ENCODE data around the gene CTXN1. TPM values are rescaled to one million over a fixed set of nuclear protein-coding genes. Genes with fewer than 3 reads are reported as not detected.

The CTXN1 gene
- total RNA-seq, 1 donor from 2014 or later: 14.2 TPM

GRCh38 chr19:7912144-7912696 lies 13.7 kb downstream of the CTXN1 start:
- Histone ChIP-seq H3K4me3 (no peak overlapping the region), H3K9me3 (no peaks in the 10 kb centered on the region), H3K27ac (no peak overlapping the region), H3K36me3 (peaks cover 0 to 41% of the 10 kb centered on the region in 2 donors), H3K27me3 (no peaks in the 10 kb centered on the region), H3K4me1 (peaks cover 30% of the 10 kb centered on the region)
- no peak for DNase-seq (ENCODE audit: extremely low spot score in 2 of 2)
- no peak for TF ChIP-seq CTCF (IDR thresholded peaks at IDR 0.05)
- TF ChIP-seq POLR2AphosphoS5 (IDR thresholded peaks at IDR 0.05; ENCODE audit: insufficient read depth in 1 of 2, low read depth in 1 of 2): no peak
- TF ChIP-seq POLR2A (IDR thresholded peaks at IDR 0.05): no peak
- intact Hi-C loops (cut with DNase I): loop anchor here (10.0 kb wide), 1 partner anchor 93 kb away; the partner anchor contains the start of gene ELAVL1

- peaks cover 31% of the 10 kb centered on the region for H3K4me1 ChIP-seq
- no peak for DNase-seq (ENCODE audit: extremely low spot score in 2 of 2)
- no peak overlapping the region for H3K4me3 ChIP-seq
- H3K9me3 ChIP-seq: no peaks in the 10 kb centered on the region
- H3K27ac ChIP-seq: no peak overlapping the region
- TF ChIP-seq CTCF (IDR thresholded peaks at IDR 0.05) (no peak), POLR2AphosphoS5 (IDR thresholded peaks at IDR 0.05; ENCODE audit: insufficient read depth in 1 of 2, low read depth in 1 of 2) (no peak), POLR2A (IDR thresholded peaks at IDR 0.05) (no peak)
- peaks cover 0 to 41% of the 10 kb centered on the region in 2 donors for H3K36me3 ChIP-seq
- intact Hi-C loops (cut with DNase I): loop anchor here (10.0 kb wide), 1 partner anchor 93 kb away; the partner anchor contains the start of gene ELAVL1
- H3K27me3 ChIP-seq: no peaks in the 10 kb centered on the region
Observed at GRCh38 chr19:7911508-7912143, 14.3 kb downstream of the CTXN1 start.

GRCh38 chr19:7910321-7911161 lies 15.4 kb downstream of the CTXN1 start:
- no peak overlapping the region for H3K27ac ChIP-seq
- intact Hi-C loops (cut with DNase I): loop anchor here (10.0 kb wide), 1 partner anchor 94 kb away; the partner anchor contains the start of gene ELAVL1
- peaks cover 0 to 50% of the 10 kb centered on the region in 2 donors for H3K36me3 ChIP-seq
- H3K4me3 ChIP-seq: no peak overlapping the region
- peaks cover 32% of the 10 kb centered on the region for H3K4me1 ChIP-seq
- H3K9me3 ChIP-seq: no peaks in the 10 kb centered on the region
- TF ChIP-seq POLR2AphosphoS5 (IDR thresholded peaks at IDR 0.05; ENCODE audit: insufficient read depth in 1 of 2, low read depth in 1 of 2): no peak
- no peak for TF ChIP-seq POLR2A (IDR thresholded peaks at IDR 0.05)
- no peak for TF ChIP-seq CTCF (IDR thresholded peaks at IDR 0.05)
- no peak for DNase-seq (ENCODE audit: extremely low spot score in 2 of 2)
- no peaks in the 10 kb centered on the region for H3K27me3 ChIP-seq

- no peak overlapping the region for H3K4me3 ChIP-seq
- no peaks in the 10 kb centered on the region for H3K27me3 ChIP-seq
- intact Hi-C loops (cut with DNase I): loop anchor here (10.0 kb wide), 1 partner anchor 95 kb away; the partner anchor contains the start of gene ELAVL1
- H3K9me3 ChIP-seq: no peaks in the 10 kb centered on the region
- DNase-seq (ENCODE audit: extremely low spot score in 2 of 2): no peak
- no peak overlapping the region for H3K27ac ChIP-seq
- H3K36me3 ChIP-seq: peaks cover 0 to 50% of the 10 kb centered on the region in 2 donors
- no peak for TF ChIP-seq CTCF (IDR thresholded peaks at IDR 0.05)
- no peak for TF ChIP-seq POLR2A (IDR thresholded peaks at IDR 0.05)
- no peak for TF ChIP-seq POLR2AphosphoS5 (IDR thresholded peaks at IDR 0.05; ENCODE audit: insufficient read depth in 1 of 2, low read depth in 1 of 2)
- H3K4me1 ChIP-seq: peaks cover 40% of the 10 kb centered on the region
Observed at GRCh38 chr19:7909471-7910067, 16.4 kb downstream of the CTXN1 start.

All from vagina (tissue), 2 donors.